AG08395 (cell line): ENCODE results near the gene MYOD1.

ENCODE experiments used
- DNase-seq: peaks from one replicate; pipeline ENCODE4 v3.0.0; 2012; ENCODE audit warnings: mixed read lengths, low spot score

The MYOD1 gene

GRCh38 chr11:17750013-17750800 is 30.8 kb downstream of the MYOD1 start:
- no peak for DNase-seq

DNA sequence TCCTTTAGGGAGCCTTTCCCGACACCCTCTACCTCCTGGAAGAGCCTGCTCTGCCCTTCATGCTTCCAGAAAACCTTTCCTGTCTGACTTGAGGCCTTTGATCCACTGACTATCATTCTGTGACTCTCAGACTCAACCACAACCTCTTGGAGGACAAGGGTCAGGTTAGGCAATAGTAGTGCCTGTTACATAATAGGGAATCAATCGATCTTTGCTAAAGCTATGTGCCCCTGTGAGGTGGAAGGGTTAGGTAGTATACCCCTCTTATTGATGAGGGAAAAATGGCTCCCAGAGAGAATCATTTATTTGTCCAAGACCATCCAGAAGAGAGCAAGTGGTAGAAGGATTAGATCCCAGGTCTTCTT is 31.4 kb downstream of the MYOD1 start:
- no peak for DNase-seq

- DNase-seq: no peak
Measured at GRCh38 chr11:17751558-17751957, 32.2 kb downstream of the MYOD1 start.

DNA sequence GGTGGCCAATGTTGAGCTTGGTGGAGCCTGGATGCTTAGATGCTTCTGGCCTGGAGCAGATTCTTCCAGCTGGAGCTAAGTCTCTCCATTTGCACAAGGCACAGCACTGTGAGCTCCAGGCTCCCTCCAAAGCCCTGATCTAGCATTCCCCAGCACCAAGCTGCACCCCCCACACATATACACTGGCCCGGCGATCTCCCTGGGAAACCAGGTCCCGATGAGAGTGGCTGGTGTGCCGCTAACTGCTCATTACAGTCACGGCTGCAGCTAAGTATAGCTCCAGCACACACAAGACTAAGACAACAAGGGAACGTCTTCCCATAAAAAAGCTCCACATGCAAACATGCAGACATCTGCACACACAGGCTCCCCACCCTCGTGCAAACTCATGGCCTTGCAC is 32.8 kb downstream of the MYOD1 start:
- no peak for DNase-seq

DNA sequence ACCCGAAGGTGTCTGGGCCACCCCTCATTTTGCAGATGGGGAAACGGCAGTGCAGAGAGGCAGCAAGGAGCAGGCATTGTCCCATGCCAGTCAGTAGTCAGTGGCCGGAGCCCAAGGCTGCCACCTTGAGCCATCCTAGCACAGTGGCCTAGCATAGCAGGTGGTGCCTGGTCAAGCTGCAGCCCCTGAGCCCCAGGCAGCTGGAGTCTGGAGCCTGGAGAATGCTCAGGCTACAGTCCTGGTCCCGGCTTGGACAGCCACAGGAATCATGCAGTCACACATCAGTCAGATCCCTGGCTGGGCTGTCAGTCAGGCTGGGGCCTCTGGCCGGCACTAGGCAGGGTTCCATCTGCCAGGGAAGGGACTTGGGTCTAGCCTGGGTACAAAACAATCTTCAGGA is 33.8 kb downstream of the MYOD1 start:
- no peak for DNase-seq

DNA sequence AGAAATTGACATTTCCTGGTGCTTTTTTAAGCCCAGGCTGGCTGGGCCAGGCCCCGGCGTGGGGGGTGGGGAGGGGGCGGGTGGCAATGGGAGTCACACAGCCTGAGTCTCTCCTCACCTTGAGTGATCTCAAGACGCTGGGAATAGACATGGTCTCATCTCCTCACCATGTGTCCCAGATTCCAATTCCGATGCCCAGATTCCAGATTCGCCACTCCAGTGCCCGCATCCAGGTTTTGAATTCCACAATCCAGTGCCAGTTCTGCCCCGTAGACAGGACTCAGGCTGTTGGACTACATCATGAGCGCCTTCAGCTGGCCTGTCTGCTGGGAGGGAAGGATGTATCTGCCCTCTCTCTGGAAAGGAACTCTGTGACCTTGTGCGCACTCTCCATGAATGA is 34.3 kb downstream of the MYOD1 start:
- DNase-seq: no peak

GRCh38 chr11:17755891-17756290 is 36.5 kb downstream of the MYOD1 start:
- DNase-seq: no peak

GRCh38 chr11:17760102-17761029 is 41.0 kb downstream of the MYOD1 start:
- DNase-seq: peak; percentile 75

DNA sequence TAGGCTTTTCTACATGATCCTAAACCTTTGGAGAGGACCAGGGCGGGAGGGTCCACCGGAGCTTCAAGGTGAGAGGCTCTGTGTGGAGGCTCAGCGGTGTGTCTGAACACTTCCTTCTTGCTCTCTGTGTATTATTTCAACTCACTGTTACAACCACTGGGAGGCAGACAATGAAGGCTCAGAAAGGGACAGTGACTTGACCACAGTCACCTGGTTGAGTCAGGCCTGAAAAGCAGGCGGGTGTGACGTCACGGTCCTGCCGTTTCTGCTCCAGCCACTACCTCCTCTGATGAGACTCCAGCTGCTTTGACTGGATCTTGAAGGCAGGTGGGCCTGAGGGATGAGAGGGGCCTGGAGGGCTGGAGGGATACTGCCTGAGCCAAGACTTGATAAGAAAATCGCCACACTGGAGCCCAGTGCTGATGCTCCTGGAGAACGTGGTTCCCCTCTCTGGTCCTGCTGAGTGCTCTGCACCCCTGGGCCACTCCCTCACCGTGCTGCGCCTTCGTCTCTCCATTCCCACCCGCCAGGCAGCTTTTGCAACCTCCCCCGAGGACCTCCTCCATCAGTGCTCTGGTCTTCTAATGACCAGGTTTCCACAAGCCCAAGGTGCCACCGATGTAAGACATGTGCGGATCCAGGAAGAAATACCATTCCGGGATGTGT is 43.1 kb downstream of the MYOD1 start:
- DNase-seq: no peak

DNA sequence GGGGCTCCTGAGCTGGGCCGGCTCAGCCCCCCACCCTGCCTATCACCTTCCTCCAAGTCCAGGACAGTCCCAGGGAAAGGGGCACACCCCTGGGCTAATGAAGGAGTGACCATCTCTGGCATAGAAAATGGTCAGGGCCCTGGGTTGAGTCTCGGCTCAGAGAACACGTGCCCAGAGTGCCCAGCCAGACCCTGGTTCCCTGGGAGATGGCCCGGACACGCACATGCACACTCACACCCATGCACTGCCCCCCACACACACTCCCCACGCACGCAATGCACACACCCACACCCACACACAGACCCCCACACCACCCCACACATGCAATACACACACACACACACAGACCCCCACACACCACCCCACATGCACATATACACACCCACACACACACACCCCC is 43.9 kb downstream of the MYOD1 start:
- no peak for DNase-seq

GRCh38 chr11:17763703-17764102 is 44.3 kb downstream of the MYOD1 start:
- no peak for DNase-seq

GRCh38 chr11:17764446-17765218 is 45.3 kb downstream of the MYOD1 start:
- DNase-seq: no peak

DNA sequence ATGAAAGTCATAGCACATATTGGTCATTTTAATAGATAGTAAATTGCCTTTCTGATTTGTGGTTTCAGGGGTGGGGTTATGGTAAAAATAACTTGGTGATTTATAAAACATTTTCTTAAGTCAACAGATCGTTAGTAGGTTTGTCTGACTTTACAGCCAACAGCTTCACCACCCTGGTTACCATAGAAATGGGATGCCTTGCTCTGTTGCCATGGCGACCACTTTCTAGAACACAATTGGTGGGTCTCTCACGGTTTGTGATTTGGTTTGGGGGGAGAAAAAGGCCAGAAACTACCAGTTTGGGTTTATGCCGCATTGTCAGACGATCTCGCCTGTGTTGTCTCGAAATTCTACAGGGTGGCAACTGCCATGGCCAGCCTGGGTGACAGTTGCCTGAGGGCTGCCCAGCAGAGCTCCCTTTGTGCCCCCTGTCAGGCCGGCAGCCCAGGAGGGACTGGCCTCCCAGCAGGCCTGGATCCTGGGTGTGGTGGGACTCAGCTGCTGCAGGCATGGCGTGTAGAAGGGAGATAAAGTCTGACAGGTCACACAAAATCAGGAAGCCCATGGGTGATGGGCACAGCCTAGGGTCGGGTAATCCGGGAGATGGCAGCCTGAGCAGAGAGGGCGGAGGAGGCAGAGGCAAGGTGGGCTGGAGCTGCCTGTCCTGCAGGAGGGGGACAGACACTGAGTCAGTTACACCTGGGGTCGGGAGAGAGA is 46.1 kb downstream of the MYOD1 start:
- DNase-seq: no peak

DNA sequence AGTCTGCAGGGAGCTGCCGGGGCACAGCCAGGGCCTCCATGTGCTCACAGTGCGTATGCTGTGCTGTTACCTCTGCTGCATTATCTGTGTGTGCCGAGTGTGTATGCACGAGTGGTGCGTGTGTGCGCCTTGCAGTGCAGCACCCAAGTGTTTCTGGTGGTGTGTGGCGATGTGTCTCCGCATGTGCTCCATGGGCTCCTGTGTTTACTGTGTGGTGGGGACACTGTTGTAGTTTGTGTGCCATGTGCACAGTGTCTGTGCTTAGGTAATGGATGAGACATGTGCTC is 46.6 kb downstream of the MYOD1 start:
- DNase-seq: no peak

DNA sequence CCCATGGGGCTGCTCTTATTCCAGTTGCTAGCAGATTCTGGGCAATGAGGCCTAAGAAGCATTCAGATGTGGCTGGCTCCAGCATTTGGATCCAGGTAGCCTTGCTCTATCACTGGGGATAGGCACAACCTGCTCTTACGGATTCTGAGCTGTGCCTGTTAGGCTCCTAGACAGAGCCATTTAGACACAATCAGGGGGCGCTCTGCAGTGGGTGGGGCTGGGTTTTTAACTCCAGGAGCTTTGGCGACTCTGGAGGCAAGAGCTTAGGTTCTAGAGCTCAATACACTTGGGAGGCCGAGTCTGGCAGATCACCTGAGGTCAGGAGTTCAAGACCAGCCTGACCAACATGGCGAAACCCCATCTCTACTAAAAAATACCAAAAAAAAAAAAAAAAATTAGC is 47.2 kb downstream of the MYOD1 start:
- no peak for DNase-seq

DNA sequence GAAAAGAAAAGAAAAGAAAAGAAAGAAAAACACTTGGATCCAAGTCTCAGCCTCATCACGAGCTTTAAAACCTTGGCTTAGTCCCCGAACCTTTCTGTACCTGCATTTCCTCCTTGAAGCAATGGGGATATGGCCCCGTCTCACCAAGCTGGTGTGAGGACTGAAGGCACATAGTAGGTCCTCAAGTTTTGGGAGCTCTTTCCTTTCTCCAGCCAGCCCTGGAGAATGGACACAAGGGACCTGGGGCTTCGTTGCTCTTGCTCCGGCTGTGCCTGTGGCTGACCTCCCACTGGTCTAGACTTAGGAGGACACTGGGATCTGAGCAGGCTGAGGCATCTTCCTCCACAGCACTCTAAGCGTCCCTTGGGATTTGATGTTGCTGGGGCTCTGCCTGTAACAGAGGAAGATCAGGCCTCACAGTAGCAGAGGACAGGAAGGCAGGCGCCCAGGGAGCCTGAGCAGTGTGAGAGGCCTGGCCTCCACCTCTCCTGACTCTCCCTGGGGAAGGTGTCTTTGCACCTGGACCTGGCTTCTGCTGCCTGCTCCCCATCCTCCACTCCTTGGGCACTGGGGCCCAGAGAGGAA is 48.0 kb downstream of the MYOD1 start:
- no peak for DNase-seq

DNA sequence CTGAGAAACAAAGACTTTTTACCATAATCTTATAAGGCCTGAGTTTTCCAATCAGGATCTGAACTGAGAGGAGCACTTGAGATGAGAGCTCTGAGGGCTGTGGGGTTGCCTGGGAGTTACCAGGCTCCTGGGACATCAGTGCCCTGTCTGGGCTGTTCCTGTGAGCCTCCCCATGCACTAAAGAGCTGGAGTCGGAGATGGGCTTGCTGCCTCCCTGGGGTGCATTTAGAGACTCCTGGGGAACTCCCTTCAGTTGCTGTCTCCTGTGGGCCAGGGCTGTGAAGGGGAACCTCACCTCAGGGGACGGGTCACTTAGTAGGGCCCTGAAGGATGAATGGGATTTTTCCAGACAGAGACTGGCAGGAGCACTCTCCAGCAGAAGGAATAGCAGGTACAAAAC is 48.5 kb downstream of the MYOD1 start:
- DNase-seq: no peak

DNA sequence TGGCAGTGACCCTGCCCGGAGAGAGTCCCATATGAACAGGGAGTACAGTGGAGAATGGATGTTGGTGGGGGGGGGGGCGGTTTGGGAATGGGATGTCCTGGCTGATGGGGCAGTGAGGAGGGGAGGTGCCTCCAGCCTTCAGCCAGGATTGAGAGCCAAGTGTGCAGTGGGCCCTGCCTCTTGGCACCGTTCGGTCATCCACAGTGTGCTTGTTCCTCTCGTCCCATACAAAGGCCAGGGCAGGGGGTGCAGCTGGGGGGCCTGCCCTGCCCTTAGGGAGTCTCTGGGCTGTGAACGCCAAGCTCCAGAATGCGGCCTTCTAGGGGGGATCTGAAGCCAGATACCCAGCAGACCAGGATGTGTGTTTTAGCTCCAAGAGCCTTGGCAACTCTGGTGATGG is 49.2 kb downstream of the MYOD1 start:
- DNase-seq: no peak

GRCh38 chr11:17769218-17769617 is 49.8 kb downstream of the MYOD1 start:
- DNase-seq: no peak

DNA sequence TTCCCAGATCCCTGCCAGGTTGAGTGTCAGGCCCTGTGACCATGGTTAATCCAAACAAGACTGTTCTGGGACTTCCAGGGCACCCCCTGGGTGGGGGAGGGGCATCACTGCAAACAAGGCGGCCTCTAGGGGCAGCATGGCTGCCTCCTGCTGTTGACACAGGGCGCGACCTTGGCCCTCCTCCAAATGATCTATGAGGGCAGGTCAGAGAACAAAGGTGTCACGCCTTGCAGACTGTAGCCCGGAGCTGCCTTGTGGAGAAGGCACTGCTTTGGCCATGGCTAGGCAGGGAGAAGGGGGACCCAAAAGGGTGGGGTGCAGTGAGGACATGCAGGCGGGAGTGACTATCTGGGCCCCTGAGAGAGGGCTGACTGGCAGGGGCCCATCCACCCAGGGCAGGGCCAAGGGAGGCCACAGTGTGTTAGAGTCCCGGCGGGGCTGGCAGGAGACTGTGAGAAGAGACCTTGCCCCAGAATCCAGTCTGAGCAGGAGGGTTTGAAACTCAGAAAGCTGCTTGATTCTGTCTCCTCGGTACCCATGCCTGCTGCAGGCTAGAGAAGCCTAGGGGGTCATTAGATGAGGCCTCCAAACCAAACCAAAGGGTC is 50.8 kb downstream of the MYOD1 start:
- no peak for DNase-seq

- no peak for DNase-seq
Measured at GRCh38 chr11:17770917-17771316, 51.5 kb downstream of the MYOD1 start.
